Endothelial cell (in vitro differentiated cells): ENCODE results near the gene DTWD1. TPM values are rescaled to one million over a fixed set of nuclear protein-coding genes. Genes with fewer than 3 reads are reported as not detected.
"Not testable (repeated sequence)": the region's sequence is repeated elsewhere in the genome, so short reads cannot be mapped to it uniquely, and the experiment has no call there.

Experiments used
- DNase-seq: peaks from one replicate; pipeline ENCODE4 v3.0.0; 2021; ENCODE audit warnings: low spot score
- H3K27ac Mint-ChIP-seq: one replicate; pipeline ENCODE4 v1.8.0; 2021; ENCODE audit warnings: mixed read lengths, inconsistent platforms; ENCODE audit not compliant: unreplicated experiment
- H3K27me3 Mint-ChIP-seq: one replicate; pipeline ENCODE4 v1.8.0; 2021; ENCODE audit warnings: mild to moderate bottlenecking, moderate library complexity, mixed read lengths, inconsistent platforms; ENCODE audit not compliant: unreplicated experiment
- H3K36me3 Mint-ChIP-seq: one replicate; pipeline ENCODE4 v1.8.0; 2021; ENCODE audit warnings: mild to moderate bottlenecking, low read depth, mixed read lengths, inconsistent platforms; ENCODE audit not compliant: unreplicated experiment
- H3K4me1 Mint-ChIP-seq: one replicate; pipeline ENCODE4 v1.8.0; 2021; ENCODE audit warnings: mild to moderate bottlenecking, mixed read lengths, inconsistent platforms; ENCODE audit not compliant: unreplicated experiment
- H3K4me3 Mint-ChIP-seq: one replicate; pipeline ENCODE4 v1.8.0; 2021; ENCODE audit warnings: mild to moderate bottlenecking, mixed read lengths, inconsistent platforms; ENCODE audit not compliant: unreplicated experiment
- H3K9me3 Mint-ChIP-seq: one replicate; pipeline ENCODE4 v1.8.0; 2021; ENCODE audit warnings: mixed read lengths, inconsistent platforms; ENCODE audit not compliant: unreplicated experiment
- total RNA-seq: library from RNA; stranded (reverse); fragmentation: NEBNext Ultra II Directional; extraction: Animal tissue kit (Norgen Biotek cat#: 25700); gene quantifications from one replicate; pipeline ENCODE4 v1.2.1, GENCODE V29; 2021; ENCODE audit not compliant: unreplicated experiment
- TF ChIP-seq, protein P1 (sequence below): fragments of 200-600 bp; sonication (generic); IDR thresholded peaks from one replicate; pipeline ENCODE4 v1.5.0; 2021; ENCODE audit warnings: antibody characterized with exemption; ENCODE audit not compliant: unreplicated experiment

The DTWD1 gene
- total RNA-seq, 1 donor from 2014 or later, result 14.5 TPM

DNA sequence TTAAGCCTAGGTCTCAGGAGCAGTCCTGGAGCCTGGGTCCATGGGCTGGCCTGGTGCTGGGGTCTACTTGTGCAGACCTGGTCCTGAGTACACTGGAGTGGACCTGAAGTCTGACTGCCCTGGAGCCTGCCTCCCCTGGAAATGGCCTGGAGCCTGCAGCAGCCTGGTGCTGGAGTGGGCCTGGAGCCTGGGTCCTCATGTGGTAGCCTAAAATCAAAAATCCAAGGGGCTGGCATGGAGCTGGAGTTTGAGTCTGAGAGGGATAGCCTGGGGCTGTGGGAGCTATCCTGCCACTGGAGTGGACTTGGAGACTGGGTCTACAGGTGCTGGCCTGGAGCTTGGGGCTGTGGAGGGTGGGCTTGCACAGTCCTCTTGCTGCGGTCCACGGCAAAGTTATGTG lies 15.3 kb upstream of the DTWD1 start:
- Mint-ChIP-seq H3K4me1 (peaks cover 3% of the 10 kb centered on the region), H3K4me3 (no peak overlapping the region), H3K27me3 (no peaks in the 10 kb centered on the region), H3K9me3 (peaks cover 4% of the 10 kb centered on the region), H3K27ac (no peak overlapping the region), H3K36me3 (no peaks in the 10 kb centered on the region)
- TF ChIP-seq, protein P1, sequence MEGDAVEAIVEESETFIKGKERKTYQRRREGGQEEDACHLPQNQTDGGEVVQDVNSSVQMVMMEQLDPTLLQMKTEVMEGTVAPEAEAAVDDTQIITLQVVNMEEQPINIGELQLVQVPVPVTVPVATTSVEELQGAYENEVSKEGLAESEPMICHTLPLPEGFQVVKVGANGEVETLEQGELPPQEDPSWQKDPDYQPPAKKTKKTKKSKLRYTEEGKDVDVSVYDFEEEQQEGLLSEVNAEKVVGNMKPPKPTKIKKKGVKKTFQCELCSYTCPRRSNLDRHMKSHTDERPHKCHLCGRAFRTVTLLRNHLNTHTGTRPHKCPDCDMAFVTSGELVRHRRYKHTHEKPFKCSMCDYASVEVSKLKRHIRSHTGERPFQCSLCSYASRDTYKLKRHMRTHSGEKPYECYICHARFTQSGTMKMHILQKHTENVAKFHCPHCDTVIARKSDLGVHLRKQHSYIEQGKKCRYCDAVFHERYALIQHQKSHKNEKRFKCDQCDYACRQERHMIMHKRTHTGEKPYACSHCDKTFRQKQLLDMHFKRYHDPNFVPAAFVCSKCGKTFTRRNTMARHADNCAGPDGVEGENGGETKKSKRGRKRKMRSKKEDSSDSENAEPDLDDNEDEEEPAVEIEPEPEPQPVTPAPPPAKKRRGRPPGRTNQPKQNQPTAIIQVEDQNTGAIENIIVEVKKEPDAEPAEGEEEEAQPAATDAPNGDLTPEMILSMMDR, result no peak
- DNase-seq, result no peak

DNA sequence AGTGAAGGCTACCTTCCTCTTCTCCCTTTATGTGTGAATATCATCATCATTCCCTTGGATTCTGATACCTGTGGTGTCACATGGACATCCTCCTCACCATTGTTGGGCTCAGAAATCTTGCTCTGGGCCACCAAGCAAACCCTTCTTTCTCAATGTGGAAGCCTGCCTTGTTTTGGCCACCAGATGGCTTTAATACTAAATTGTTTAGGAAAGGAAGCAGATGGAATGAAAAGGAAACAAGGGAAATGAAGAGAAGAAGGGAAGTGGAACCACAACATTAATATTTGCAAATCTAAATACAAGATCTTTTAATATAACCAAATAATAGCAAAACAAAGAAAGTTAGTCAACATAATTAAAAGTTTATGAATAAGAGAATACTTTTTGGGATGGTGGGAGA lies 14.3 kb upstream of the DTWD1 start:
- peaks cover 3% of the 10 kb centered on the region for H3K4me1 Mint-ChIP-seq
- no peaks in the 10 kb centered on the region for H3K27me3 Mint-ChIP-seq
- TF ChIP-seq, protein P1, result no peak
- H3K36me3 Mint-ChIP-seq, result no peaks in the 10 kb centered on the region
- H3K27ac Mint-ChIP-seq, result no peak overlapping the region
- DNase-seq, result no peak
- H3K9me3 Mint-ChIP-seq, result no peaks in the 10 kb centered on the region
- H3K4me3 Mint-ChIP-seq, result no peak overlapping the region

DNA sequence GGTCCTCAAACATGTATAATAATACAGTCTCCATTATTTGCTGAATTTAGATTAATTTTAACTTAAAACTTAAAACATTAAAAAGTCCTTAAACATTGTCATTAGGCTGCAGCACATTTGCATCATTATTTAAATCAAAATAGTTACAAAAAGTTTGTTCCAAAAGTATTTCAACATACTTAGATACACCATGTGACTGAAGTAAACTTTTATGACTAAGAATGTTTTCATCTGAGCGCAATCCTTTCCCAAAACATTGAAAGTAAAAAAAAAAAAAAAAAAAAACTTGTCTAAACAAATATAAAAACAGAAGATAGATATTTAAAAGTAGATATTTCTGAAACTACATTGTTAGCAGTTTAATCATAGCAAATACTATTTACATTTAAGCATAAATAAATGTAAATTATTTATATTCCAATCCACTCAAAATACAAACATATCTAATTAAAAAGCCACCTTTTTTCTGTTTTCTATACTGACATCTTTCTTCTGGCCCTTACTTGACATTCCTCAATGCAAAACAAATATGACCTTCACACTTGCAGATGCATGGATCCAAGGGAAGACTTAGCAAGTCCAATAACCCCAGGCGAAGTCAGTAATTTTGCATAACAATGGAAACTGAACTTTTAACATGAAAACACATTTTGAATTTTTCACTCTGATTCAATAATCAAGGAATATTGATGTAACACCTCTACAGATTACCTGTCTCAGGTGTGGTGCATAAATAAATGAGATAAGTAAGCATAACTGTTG lies 10.5 kb upstream of the DTWD1 start:
- TF ChIP-seq, protein P1, result no peak
- H3K27me3 Mint-ChIP-seq, result peaks cover 1% of the 10 kb centered on the region
- H3K4me3 Mint-ChIP-seq, result no peak overlapping the region
- peaks cover 2% of the 10 kb centered on the region for H3K9me3 Mint-ChIP-seq
- peaks cover 16% of the 10 kb centered on the region for H3K36me3 Mint-ChIP-seq
- peaks cover 3% of the 10 kb centered on the region for H3K4me1 Mint-ChIP-seq
- DNase-seq, result no peak
- no peak overlapping the region for H3K27ac Mint-ChIP-seq

DNA sequence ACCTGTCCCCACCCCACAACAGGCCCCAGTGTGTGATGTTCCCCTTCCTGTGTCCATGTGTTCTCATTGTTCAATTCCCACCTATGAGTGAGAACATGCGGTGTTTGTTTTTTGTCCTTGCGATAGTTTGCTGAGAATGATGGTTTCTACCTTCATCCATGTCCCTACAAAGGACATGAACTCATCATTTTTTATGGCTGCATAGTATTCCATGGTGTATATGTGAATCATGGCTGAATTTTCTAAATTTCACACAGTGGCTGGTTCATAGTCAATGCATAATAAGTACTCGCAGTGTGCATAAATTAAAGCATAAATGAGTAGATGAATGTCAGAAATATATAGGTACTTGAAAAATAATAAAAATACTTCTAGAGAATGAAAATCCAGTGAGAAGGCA lies 8.6 kb upstream of the DTWD1 start:
- DNase-seq, H3K27me3 Mint-ChIP-seq, H3K4me1 Mint-ChIP-seq: not testable (repeated sequence)

DNA sequence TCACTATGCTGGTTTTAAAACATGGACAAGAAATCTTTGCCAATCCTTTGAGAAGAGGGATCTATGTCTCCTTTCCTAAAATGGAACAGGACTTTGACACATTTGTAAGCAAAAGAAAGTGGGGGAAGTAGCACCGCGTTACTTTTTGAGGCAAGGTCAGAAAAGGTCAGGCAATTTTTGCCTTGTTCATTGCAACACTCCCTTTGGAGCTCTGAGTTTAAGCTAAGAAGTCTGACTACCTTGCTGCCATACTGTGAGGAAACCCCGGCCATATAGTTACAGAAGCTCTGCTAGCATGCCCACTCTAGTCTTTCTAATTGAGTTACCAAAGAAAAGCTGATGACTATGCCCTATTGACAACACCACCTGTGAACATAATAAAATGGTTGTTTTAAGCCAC lies 1.6 kb upstream of the DTWD1 start:
- Mint-ChIP-seq H3K9me3 (peaks cover 5% of the 10 kb centered on the region), H3K27me3 (peaks cover 7% of the 10 kb centered on the region), H3K36me3 (peaks cover 24% of the 10 kb centered on the region), H3K27ac (no peak overlapping the region), H3K4me3 (no peak overlapping the region), H3K4me1 (peaks cover 16% of the 10 kb centered on the region)
- no peak for DNase-seq
- TF ChIP-seq, protein P1, result no peak

More for the DNA sequence above, 8.6 kb upstream of the DTWD1 start:
- peaks cover 25% of the 10 kb centered on the region for H3K36me3 Mint-ChIP-seq
- H3K4me3 Mint-ChIP-seq, H3K9me3 Mint-ChIP-seq, H3K27ac Mint-ChIP-seq: not testable (repeated sequence)
